ENCODE measurements around the gene STAT5A.

- TF ChIP-seq CTCF (IDR thresholded peaks at IDR 0.05; ENCODE audit: poor library complexity, severe bottlenecking) (no peak), EZH2 (IDR thresholded peaks at IDR 0.05; ENCODE audit: borderline replicate concordance, insufficient read depth, low read length, poor library complexity, severe bottlenecking) (no peak), EP300 (conservative IDR thresholded peaks at IDR 0.05; ENCODE audit: poor library complexity, severe bottlenecking) (no peak), POLR2AphosphoS5 (IDR thresholded peaks at IDR 0.05) (no peak), REST (IDR thresholded peaks at IDR 0.05; ENCODE audit: borderline replicate concordance) (no peak), SMC3 (conservative IDR thresholded peaks at IDR 0.05; ENCODE audit: poor library complexity) (no peak), RAD21 (conservative IDR thresholded peaks at IDR 0.05) (no peak), TAF1 (IDR thresholded peaks at IDR 0.05; ENCODE audit: low read depth) (no peak)
Observed at GRCh38 chr17:42333053-42333452, 44.8 kb downstream of the STAT5A start.
